ENCODE results near the gene BCLAF1.
A peak's percentile ranks its signal among the peaks of the same experiment; 100 is the strongest.

The BCLAF1 gene, protein sequence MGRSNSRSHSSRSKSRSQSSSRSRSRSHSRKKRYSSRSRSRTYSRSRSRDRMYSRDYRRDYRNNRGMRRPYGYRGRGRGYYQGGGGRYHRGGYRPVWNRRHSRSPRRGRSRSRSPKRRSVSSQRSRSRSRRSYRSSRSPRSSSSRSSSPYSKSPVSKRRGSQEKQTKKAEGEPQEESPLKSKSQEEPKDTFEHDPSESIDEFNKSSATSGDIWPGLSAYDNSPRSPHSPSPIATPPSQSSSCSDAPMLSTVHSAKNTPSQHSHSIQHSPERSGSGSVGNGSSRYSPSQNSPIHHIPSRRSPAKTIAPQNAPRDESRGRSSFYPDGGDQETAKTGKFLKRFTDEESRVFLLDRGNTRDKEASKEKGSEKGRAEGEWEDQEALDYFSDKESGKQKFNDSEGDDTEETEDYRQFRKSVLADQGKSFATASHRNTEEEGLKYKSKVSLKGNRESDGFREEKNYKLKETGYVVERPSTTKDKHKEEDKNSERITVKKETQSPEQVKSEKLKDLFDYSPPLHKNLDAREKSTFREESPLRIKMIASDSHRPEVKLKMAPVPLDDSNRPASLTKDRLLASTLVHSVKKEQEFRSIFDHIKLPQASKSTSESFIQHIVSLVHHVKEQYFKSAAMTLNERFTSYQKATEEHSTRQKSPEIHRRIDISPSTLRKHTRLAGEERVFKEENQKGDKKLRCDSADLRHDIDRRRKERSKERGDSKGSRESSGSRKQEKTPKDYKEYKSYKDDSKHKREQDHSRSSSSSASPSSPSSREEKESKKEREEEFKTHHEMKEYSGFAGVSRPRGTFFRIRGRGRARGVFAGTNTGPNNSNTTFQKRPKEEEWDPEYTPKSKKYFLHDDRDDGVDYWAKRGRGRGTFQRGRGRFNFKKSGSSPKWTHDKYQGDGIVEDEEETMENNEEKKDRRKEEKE

DNA sequence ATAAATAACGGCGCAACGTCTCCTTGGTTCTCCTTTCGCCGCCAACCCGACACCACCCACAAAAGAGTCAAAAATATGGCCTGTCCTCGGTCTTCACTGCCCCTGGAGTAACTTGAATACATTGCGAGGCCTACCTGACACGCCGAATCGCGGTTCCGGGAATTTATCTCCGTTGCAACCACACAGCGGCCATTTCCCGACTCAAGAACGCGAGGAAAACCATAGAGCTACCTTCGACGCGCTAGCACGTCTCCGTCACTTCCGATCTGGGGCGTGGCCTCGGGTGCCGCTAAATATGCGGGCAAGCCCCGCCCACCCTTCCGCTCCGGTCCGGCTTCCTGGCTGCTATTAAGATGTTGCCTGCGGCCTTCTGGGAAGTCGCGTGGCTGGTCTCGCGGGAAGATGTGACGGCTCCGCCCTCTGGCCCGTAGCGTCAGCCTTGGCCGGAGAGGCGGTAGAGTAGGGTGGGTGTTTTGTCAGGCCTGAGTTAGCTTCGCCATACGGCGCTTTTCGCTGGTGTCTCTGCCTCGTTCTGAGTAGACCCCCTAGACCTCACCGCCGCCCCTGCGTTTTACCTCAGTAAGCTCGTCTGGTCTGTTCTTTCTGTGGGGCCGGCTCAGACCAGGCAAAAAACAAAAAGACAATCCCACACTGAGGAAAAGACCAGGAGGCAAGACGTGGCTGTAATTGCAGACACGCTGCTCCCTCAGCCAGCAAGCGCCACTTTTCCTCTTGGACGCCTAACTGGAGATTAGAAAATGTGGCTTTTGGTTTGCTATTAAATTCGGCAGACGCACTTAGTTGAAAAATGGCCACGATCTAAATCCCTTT lies at the start of gene BCLAF1:
TSS of gene BCLAF1 (minus strand) at position 268 of the 831 bp plus-strand sequence. CDS start 9,980 bp downstream, outside the sequence.
- no peak for TF ChIP-seq EGR1 (IDR thresholded peaks at IDR 0.05)
- TF ChIP-seq EP300 (IDR thresholded peaks at IDR 0.05; ENCODE audit: borderline replicate concordance), result peak; percentile 18; the same call in 1 of the 2 replicates
- peak; percentile 90 for TF ChIP-seq YY1 (IDR thresholded peaks at IDR 0.05; ENCODE audit: low read depth)
- no peak for TF ChIP-seq NFIC (IDR thresholded peaks at IDR 0.05)
- TF ChIP-seq TCF12 (IDR thresholded peaks at IDR 0.05; ENCODE audit: low read depth), result no peak
- TF ChIP-seq CREB1 (IDR thresholded peaks at IDR 0.05; ENCODE audit: low read depth), result peak; percentile 81
- TF ChIP-seq, protein P1, sequence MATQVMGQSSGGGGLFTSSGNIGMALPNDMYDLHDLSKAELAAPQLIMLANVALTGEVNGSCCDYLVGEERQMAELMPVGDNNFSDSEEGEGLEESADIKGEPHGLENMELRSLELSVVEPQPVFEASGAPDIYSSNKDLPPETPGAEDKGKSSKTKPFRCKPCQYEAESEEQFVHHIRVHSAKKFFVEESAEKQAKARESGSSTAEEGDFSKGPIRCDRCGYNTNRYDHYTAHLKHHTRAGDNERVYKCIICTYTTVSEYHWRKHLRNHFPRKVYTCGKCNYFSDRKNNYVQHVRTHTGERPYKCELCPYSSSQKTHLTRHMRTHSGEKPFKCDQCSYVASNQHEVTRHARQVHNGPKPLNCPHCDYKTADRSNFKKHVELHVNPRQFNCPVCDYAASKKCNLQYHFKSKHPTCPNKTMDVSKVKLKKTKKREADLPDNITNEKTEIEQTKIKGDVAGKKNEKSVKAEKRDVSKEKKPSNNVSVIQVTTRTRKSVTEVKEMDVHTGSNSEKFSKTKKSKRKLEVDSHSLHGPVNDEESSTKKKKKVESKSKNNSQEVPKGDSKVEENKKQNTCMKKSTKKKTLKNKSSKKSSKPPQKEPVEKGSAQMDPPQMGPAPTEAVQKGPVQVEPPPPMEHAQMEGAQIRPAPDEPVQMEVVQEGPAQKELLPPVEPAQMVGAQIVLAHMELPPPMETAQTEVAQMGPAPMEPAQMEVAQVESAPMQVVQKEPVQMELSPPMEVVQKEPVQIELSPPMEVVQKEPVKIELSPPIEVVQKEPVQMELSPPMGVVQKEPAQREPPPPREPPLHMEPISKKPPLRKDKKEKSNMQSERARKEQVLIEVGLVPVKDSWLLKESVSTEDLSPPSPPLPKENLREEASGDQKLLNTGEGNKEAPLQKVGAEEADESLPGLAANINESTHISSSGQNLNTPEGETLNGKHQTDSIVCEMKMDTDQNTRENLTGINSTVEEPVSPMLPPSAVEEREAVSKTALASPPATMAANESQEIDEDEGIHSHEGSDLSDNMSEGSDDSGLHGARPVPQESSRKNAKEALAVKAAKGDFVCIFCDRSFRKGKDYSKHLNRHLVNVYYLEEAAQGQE (IDR thresholded peaks at IDR 0.05; ENCODE audit: low read depth), result no peak
- no peak for TF ChIP-seq RAD21 (IDR thresholded peaks at IDR 0.05; ENCODE audit: low read depth)
- TF ChIP-seq, protein P2, sequence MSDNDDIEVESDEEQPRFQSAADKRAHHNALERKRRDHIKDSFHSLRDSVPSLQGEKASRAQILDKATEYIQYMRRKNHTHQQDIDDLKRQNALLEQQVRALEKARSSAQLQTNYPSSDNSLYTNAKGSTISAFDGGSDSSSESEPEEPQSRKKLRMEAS (IDR thresholded peaks at IDR 0.05), result no peak; the same call in none of the 2 replicates
- TF ChIP-seq, protein P3, sequence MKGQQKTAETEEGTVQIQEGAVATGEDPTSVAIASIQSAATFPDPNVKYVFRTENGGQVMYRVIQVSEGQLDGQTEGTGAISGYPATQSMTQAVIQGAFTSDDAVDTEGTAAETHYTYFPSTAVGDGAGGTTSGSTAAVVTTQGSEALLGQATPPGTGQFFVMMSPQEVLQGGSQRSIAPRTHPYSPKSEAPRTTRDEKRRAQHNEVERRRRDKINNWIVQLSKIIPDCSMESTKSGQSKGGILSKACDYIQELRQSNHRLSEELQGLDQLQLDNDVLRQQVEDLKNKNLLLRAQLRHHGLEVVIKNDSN (IDR thresholded peaks at IDR 0.05), result no peak
- TF ChIP-seq FOXM1 (IDR thresholded peaks at IDR 0.05; ENCODE audit: borderline replicate concordance, low read depth), result no peak
- peak; percentile 54; the same call in 1 of the 2 replicates for TF ChIP-seq TEAD4 (IDR thresholded peaks at IDR 0.05)
- no peak for TF ChIP-seq CEBPB (IDR thresholded peaks at IDR 0.05)
- peak; percentile 85 for TF ChIP-seq TAF1 (IDR thresholded peaks at IDR 0.05; ENCODE audit: low read depth)
- no peak for TF ChIP-seq ZBTB7A (IDR thresholded peaks at IDR 0.05; ENCODE audit: low read depth)

DNA sequence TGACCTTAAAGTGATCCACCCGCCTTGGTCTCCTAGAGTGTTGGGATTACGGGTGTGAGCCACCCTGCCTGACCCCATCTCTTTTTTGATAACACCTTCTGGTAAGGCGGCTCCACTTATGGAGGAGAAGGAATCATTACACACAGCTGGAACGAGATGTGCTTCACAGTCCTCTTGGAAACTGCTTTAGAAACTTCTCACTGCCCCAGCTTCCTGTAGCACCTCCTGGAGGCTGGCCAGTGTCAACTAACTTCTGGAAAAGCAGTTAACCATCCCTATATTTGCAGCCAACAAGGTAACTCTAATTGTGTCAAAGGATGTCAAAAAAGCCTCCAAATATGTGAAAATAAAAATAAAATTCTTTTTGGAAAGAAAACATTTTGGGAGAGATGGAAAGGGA lies 48.8 kb upstream of the BCLAF1 start:
- no peak for TF ChIP-seq TAF1 (IDR thresholded peaks at IDR 0.05; ENCODE audit: low read depth)
- TF ChIP-seq TCF12 (IDR thresholded peaks at IDR 0.05; ENCODE audit: low read depth), result no peak
- no peak for TF ChIP-seq CEBPB (IDR thresholded peaks at IDR 0.05)
- TF ChIP-seq, protein P3 (IDR thresholded peaks at IDR 0.05), result no peak
- TF ChIP-seq, protein P1 (IDR thresholded peaks at IDR 0.05; ENCODE audit: low read depth), result no peak
- no peak for TF ChIP-seq FOXM1 (IDR thresholded peaks at IDR 0.05; ENCODE audit: borderline replicate concordance, low read depth)
- no peak for TF ChIP-seq CREB1 (IDR thresholded peaks at IDR 0.05; ENCODE audit: low read depth)
- no peak for TF ChIP-seq EGR1 (IDR thresholded peaks at IDR 0.05)

DNA sequence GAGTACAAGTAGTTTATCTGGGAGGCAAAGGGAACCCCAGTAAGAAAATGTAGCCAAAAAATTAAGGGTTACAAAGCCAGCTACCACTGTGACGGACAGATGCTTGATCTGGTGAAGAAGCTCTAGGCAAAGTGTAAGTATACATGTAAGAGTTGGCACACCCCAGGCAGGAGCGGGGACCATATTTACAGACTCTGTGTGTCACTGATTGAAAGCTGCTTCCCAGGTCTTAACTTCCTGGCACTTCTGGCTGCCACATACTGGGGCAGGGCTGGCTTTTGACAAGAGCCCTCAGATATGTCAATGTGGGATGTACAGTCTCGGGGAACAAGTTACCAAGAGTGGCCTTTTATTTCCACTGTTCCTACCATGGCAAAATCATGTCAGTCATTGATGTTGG lies 48.0 kb upstream of the BCLAF1 start:
- TF ChIP-seq YY1 (IDR thresholded peaks at IDR 0.05; ENCODE audit: low read depth) (no peak), TCF12 (IDR thresholded peaks at IDR 0.05; ENCODE audit: low read depth) (no peak), EP300 (IDR thresholded peaks at IDR 0.05; ENCODE audit: borderline replicate concordance) (no peak), ZBTB7A (IDR thresholded peaks at IDR 0.05; ENCODE audit: low read depth) (no peak), CEBPB (IDR thresholded peaks at IDR 0.05) (no peak), TEAD4 (IDR thresholded peaks at IDR 0.05) (no peak), EGR1 (IDR thresholded peaks at IDR 0.05) (no peak), FOXM1 (IDR thresholded peaks at IDR 0.05; ENCODE audit: borderline replicate concordance, low read depth) (no peak), TAF1 (IDR thresholded peaks at IDR 0.05; ENCODE audit: low read depth) (no peak), RAD21 (IDR thresholded peaks at IDR 0.05; ENCODE audit: low read depth) (no peak)
- TF ChIP-seq, protein P1 (IDR thresholded peaks at IDR 0.05; ENCODE audit: low read depth), result no peak
- TF ChIP-seq, protein P3 (IDR thresholded peaks at IDR 0.05), result no peak
